Measurements from ENCODE around the gene FGF14.

The FGF14 gene

DNA sequence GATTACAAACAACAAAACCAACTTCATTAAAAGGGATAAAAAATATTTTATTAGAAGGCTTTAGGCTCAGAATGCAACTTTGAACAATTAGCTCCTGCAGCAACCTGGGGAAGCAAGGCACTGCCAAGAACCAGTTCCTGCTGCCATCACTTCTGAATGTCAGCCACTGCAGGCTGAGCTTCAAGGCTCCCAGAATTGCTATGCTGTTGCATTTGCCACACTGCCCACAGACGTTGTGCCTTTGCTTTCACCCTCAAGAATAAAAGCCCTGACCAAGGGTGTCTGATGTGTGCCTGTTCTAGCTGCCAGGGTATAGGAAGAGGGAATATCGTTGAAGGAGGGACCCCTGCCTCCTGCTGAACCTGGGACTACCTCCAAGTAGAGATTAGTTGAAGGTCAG lies 711.0 kb downstream of the FGF14 start:
- no peak overlapping the region for H3K27ac ChIP-seq
- TF ChIP-seq ZFX (IDR thresholded peaks at IDR 0.05): no peak
- TF ChIP-seq, protein P1, sequence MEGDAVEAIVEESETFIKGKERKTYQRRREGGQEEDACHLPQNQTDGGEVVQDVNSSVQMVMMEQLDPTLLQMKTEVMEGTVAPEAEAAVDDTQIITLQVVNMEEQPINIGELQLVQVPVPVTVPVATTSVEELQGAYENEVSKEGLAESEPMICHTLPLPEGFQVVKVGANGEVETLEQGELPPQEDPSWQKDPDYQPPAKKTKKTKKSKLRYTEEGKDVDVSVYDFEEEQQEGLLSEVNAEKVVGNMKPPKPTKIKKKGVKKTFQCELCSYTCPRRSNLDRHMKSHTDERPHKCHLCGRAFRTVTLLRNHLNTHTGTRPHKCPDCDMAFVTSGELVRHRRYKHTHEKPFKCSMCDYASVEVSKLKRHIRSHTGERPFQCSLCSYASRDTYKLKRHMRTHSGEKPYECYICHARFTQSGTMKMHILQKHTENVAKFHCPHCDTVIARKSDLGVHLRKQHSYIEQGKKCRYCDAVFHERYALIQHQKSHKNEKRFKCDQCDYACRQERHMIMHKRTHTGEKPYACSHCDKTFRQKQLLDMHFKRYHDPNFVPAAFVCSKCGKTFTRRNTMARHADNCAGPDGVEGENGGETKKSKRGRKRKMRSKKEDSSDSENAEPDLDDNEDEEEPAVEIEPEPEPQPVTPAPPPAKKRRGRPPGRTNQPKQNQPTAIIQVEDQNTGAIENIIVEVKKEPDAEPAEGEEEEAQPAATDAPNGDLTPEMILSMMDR (conservative IDR thresholded peaks at IDR 0.05): no peak

DNA sequence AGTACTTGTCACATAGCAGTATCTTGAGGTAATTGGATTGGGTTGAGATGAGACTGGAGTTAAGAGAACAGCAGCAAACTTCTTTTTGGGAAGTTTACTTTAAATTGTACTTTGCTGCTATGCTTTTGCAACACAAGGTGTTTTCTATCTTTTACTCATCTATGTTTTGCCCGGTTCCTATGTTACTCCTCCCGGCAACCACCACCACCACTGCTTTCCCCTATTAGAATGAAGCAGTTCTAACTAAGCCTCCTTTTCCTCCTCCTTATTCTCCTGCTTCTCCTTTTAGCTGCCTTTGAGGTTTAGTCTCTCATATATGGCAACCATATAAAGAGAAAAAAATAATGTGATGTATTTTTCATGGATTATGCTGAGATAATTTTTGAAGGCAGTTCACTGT lies 715.8 kb downstream of the FGF14 start:
- no peak overlapping the region for H3K27ac ChIP-seq
- TF ChIP-seq ZFX (IDR thresholded peaks at IDR 0.05): no peak
- TF ChIP-seq, protein P1 (conservative IDR thresholded peaks at IDR 0.05): no peak

DNA sequence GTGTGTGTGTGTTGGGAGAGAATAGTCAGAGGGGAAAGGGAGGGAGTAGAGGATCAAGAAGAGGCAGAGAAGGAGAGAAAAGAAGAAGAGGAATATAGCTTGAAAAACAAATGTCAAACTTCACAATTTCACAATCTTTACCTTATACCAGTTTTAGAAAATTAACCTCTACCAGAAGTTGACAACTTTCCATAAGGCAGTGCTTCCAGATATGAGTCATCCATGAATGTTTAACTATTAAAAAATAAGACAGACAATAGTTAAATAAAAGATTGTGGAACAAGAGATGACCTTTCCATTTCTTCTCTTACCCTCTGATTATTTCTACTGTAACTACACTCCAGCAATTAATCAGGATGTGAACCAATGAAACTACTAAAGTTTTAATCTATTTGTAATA lies 720.0 kb downstream of the FGF14 start:
- no peak overlapping the region for H3K27ac ChIP-seq

DNA sequence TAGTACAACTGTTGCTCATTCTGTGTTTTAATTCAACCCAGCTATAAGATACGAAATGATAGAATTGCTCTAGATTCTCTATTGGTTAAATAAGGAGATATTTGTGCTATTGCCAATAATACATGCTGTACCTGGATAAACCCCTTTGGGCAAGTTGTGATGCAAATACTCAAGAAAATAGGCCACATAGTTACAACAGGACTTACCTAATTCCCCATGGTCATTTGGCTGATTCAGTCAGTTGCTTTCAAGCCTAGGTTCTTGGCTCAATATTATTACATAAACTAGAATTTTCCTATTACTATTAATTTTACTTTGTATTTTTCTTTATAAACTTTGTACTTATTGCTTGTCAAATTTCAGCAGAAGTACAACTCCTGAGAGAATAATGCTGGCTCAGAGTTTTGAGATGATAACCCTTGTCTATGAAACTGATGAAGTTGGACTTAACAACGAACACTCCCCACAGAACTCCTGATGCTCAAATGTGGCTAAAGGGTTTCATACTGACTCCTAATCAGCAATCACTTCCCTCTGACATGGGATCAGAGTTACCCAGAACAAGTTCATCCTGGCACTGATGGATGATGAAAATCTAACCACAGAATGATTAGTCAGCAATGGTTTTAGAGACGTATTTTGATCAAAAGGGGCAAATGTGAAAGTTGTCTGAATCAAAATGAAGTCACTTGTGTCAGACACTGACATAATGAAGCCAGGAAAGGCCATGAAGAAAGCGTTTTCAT lies 728.3 kb downstream of the FGF14 start:
- TF ChIP-seq, protein P1 (conservative IDR thresholded peaks at IDR 0.05): no peak
- no peak for TF ChIP-seq ZFX (IDR thresholded peaks at IDR 0.05)
- no peak overlapping the region for H3K27ac ChIP-seq

More for the DNA sequence above, 720.0 kb downstream of the FGF14 start:
- TF ChIP-seq ZFX (IDR thresholded peaks at IDR 0.05): no peak
- TF ChIP-seq, protein P1 (conservative IDR thresholded peaks at IDR 0.05): no peak

DNA sequence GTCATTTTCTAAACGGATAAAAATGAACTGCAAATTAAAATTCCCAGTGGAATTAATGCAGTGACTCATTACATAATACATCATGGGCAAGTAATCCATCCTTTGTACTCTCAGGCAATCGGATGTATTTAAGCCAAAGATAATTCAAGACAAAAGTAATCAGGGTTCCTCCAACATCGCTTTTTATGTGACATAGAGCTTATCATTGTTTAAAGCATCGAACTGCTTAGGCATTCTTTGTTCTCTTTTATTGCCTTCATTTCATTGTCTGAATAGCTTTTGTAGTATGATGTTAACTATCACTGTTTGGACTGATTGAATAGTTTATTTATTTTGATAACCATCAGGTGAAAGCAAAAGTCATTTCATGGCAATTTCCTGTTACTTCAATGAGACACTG lies 740.0 kb downstream of the FGF14 start:
- TF ChIP-seq, protein P1 (conservative IDR thresholded peaks at IDR 0.05): no peak
- no peak for TF ChIP-seq ZFX (IDR thresholded peaks at IDR 0.05)
- no peak overlapping the region for H3K27ac ChIP-seq

Data from C4-2B (cell line).